H9 (cell line): ENCODE data around the gene UBE3A. TPM values are rescaled to one million over a fixed set of nuclear protein-coding genes. Genes with fewer than 3 reads are reported as not detected.

ENCODE experiments used
- DNase-seq: peaks from one replicate; pipeline ENCODE4 v3.0.0-alpha.2; 2017
- H2AFZ ChIP-seq: one replicate; pipeline ENCODE4 v1.6.1; 2013; ENCODE audit warnings: mild to moderate bottlenecking, low read length, control low read depth, moderate library complexity
- H2AK5ac ChIP-seq: 2 replicates; pipeline ENCODE4 v1.6.1; 2013; ENCODE audit warnings: low read length, control low read depth, mixed read lengths; ENCODE audit not compliant: insufficient read length
- H2BK120ac ChIP-seq: one replicate; pipeline ENCODE4 v1.6.1; 2013; ENCODE audit warnings: low read depth, mild to moderate bottlenecking, low read length, control low read depth, inconsistent platforms; ENCODE audit not compliant: poor library complexity, severe bottlenecking
- H2BK12ac ChIP-seq: 2 replicates; pipeline ENCODE4 v1.6.1; 2013; ENCODE audit warnings: low read length, control low read depth, mixed read lengths, low read depth; ENCODE audit not compliant: insufficient read length
- H2BK15ac ChIP-seq: 2 replicates; pipeline ENCODE4 v1.6.1; 2013; ENCODE audit warnings: low read depth, low read length, control low read depth
- H2BK20ac ChIP-seq: one replicate; pipeline ENCODE4 v1.6.1; 2013; ENCODE audit warnings: low read depth, mild to moderate bottlenecking, low read length, control low read depth, inconsistent platforms; ENCODE audit not compliant: poor library complexity, severe bottlenecking
- H2BK5ac ChIP-seq: 2 replicates; pipeline ENCODE4 v1.6.1; 2013; ENCODE audit warnings: low read length, control low read depth, mixed read lengths; ENCODE audit not compliant: insufficient read length
- H3K14ac ChIP-seq: 2 replicates; pipeline ENCODE4 v1.6.1; 2013; ENCODE audit warnings: low read length, control low read depth; ENCODE audit not compliant: insufficient read depth
- H3K18ac ChIP-seq: 2 replicates; pipeline ENCODE4 v1.6.1; 2013; ENCODE audit warnings: low read depth, mild to moderate bottlenecking, mixed read lengths, low read length, control low read depth; ENCODE audit not compliant: insufficient read length
- H3K23ac ChIP-seq: 2 replicates; pipeline ENCODE4 v1.6.1; 2013; ENCODE audit warnings: low read length, control low read depth, mixed read lengths, low read depth; ENCODE audit not compliant: insufficient read length
- H3K23me2 ChIP-seq: 2 replicates; pipeline ENCODE4 v1.6.1; 2013; ENCODE audit warnings: low read depth, mild to moderate bottlenecking, mixed read lengths, low read length, control low read depth; ENCODE audit not compliant: insufficient read length, poor library complexity, severe bottlenecking
- H3K27ac ChIP-seq: 2 replicates; pipeline ENCODE4 v1.5.1; 2013; ENCODE audit warnings: low read length, control low read depth, mixed read lengths, low read depth; ENCODE audit not compliant: insufficient read length
- H3K27me3 ChIP-seq: 2 replicates; pipeline ENCODE4 v1.6.1; 2013; ENCODE audit warnings: low read length, control low read depth, inconsistent platforms; ENCODE audit not compliant: insufficient read depth
- H3K4ac ChIP-seq: 2 replicates; pipeline ENCODE4 v1.6.1; 2013; ENCODE audit warnings: low read depth, mild to moderate bottlenecking, control low read depth, inconsistent platforms, low read length, moderate library complexity
- H3K4me1 ChIP-seq: 2 replicates; pipeline ENCODE4 v1.6.1; 2013; ENCODE audit warnings: low read length, control low read depth, inconsistent platforms; ENCODE audit not compliant: insufficient read depth
- H3K4me2 ChIP-seq: 2 replicates; pipeline ENCODE4 v1.6.1; 2013; ENCODE audit warnings: low read length, control low read depth, mixed read lengths; ENCODE audit not compliant: insufficient read length, insufficient read depth
- H3K56ac ChIP-seq: 2 replicates; pipeline ENCODE4 v1.6.1; 2013; ENCODE audit warnings: low read depth, mild to moderate bottlenecking, mixed read lengths, low read length, control low read depth; ENCODE audit not compliant: insufficient read length
- H3K79me1 ChIP-seq: 2 replicates; pipeline ENCODE4 v1.6.1; 2013; ENCODE audit warnings: low read depth, mild to moderate bottlenecking, moderate library complexity, low read length, control low read depth, inconsistent platforms; ENCODE audit not compliant: insufficient read depth, poor library complexity, severe bottlenecking
- H3K79me2 ChIP-seq: 2 replicates; pipeline ENCODE4 v1.6.1; 2013; ENCODE audit warnings: low read length, control low read depth, inconsistent platforms; ENCODE audit not compliant: insufficient read depth
- H3K9ac ChIP-seq: 2 replicates; pipeline ENCODE4 v1.6.1; 2013; ENCODE audit warnings: low read length, control low read depth, mixed read lengths; ENCODE audit not compliant: insufficient read length; ENCODE audit errors: extremely low read depth
- H3K9me3 ChIP-seq: one replicate; pipeline ENCODE4 v1.6.1; 2013; ENCODE audit warnings: low read depth, low read length, inconsistent platforms; ENCODE audit not compliant: control insufficient read depth
- H3T11ph ChIP-seq: one replicate; pipeline ENCODE4 v1.6.1; 2013; ENCODE audit warnings: mild to moderate bottlenecking, low read length, control low read depth, inconsistent platforms
- H4K20me1 ChIP-seq: one replicate; pipeline ENCODE4 v1.6.1; 2013; ENCODE audit not compliant: control insufficient read depth, insufficient read length, insufficient read depth
- H4K5ac ChIP-seq: 2 replicates; pipeline ENCODE4 v1.6.1; 2013; ENCODE audit warnings: low read depth, mild to moderate bottlenecking, mixed read lengths, low read length, control low read depth; ENCODE audit not compliant: insufficient read length
- H4K8ac ChIP-seq: replicated peaks from 2 replicates; pipeline ENCODE4 v1.6.1; 2013; ENCODE audit warnings: low read length, control low read depth, mixed read lengths, low read depth; ENCODE audit not compliant: insufficient read length
- H4K91ac ChIP-seq: 2 replicates; pipeline ENCODE4 v1.6.1; 2013; ENCODE audit warnings: low read depth, mild to moderate bottlenecking, moderate library complexity, mixed read lengths, low read length, control low read depth; ENCODE audit not compliant: insufficient read length
- H3K27ac Mint-ChIP-seq, 3 experiments: 2 replicates in 2 of 3; 3 replicates in 1 of 3; pipeline ENCODE4 v1.8.0; 2020 to 2021; ENCODE audit warnings: mixed read lengths in 3 of 3, mild to moderate bottlenecking in 1 of 3, moderate library complexity in 1 of 3
- H3K27me3 Mint-ChIP-seq: 2 replicates; pipeline ENCODE4 v1.8.0; 2021; ENCODE audit warnings: low read depth, mild to moderate bottlenecking, moderate library complexity, mixed read lengths
- H3K36me3 Mint-ChIP-seq, 3 experiments: 2 replicates in 2 of 3; 3 replicates in 1 of 3; pipeline ENCODE4 v1.8.0; 2020 to 2021; ENCODE audit warnings: low read depth in 3 of 3, mixed read lengths in 3 of 3; ENCODE audit not compliant: insufficient read depth in 1 of 3
- H3K4me1 Mint-ChIP-seq, 2 experiments: 2 replicates each; pipeline ENCODE4 v1.8.0; 2020; ENCODE audit warnings: mixed read lengths in 2 of 2
- H3K4me3 Mint-ChIP-seq, 2 experiments: 2 replicates in 1 of 2; 3 replicates in 1 of 2; pipeline ENCODE4 v1.8.0; 2020 to 2021; ENCODE audit warnings: mild to moderate bottlenecking in 2 of 2, mixed read lengths in 2 of 2, moderate library complexity in 1 of 2
- H3K9me3 Mint-ChIP-seq, 2 experiments: 2 replicates in 1 of 2; 3 replicates in 1 of 2; pipeline ENCODE4 v1.8.0; 2020; ENCODE audit warnings: mild to moderate bottlenecking in 2 of 2, mixed read lengths in 2 of 2, moderate library complexity in 1 of 2
- WGBS: extraction: QIAGEN DNeasy Blood & Tissue Kit; methylation state at CpG from one replicate; pipeline ENCODE4 v1.1.7; 2013; ENCODE audit warnings: missing lambda C conversion rate, low lambda C conversion rate, mixed read lengths; ENCODE audit not compliant: insufficient read length; ENCODE audit errors: extremely low coverage; 5-methylcytosine and 5-hydroxymethylcytosine counted together
- total RNA-seq: library from RNA; stranded (reverse); gene quantifications from 2 replicates; pipeline ENCODE4 v1.2.1, GENCODE V29; 2021
- TF ChIP-seq, protein P1 (sequence below): fragments of 200-600 bp; sonication (generic); conservative IDR thresholded peaks from 3 replicates; pipeline ENCODE4 v1.8.0; 2021; ENCODE audit warnings: antibody characterized with exemption, mild to moderate bottlenecking

UBE3A gene
- total RNA-seq, 1 experiment from 2014 or later, result 108 TPM

DNA sequence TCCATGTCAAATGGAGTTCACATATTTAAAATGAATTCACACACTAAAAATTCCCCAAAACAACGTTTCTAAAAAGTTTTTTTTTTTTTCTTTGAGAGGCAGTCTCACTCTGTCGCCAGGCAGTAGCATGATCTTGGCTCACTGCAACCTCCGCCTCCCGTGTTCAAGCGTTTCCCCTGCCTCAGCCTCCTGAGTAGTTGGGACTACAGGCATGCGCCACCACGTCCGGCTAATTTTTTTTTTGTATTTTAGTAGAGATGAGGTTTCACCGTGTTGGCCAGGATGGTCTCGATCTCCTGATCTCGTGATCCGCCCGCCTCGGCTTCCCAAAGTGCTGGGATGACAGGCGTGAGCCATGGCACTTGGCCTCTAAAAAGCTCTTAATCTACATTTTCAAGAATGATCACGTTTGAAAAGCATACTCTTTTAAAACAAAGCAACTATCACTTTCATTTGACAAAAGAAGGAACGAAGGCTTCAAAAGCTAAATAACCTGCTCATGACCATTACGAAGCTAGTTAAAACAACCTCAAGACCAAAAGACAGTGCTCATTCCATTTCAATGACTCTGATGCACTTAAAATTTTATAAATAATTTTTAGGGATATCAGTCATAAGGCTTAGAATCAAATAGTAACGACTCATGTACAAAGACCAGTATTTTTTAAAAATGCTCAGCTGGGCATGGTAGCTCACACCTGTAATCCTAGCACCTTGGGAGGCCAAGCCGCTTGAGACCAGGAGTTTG lies 5.5 kb downstream of the UBE3A start:
- no peak overlapping the region for H3K4me3 Mint-ChIP-seq
- H3K36me3 Mint-ChIP-seq, result no peaks in the 10 kb centered on the region; a peak in 1 of 7 replicates
- Histone ChIP-seq H3K4me2 (no peak overlapping the region), H3T11ph (no peak overlapping the region), H2BK12ac (no peak overlapping the region), H4K20me1 (no peaks in the 10 kb centered on the region), H3K79me1 (no peaks in the 10 kb centered on the region), H4K5ac (no peak overlapping the region), H4K8ac (no peak overlapping the region), H3K27me3 (no peaks in the 10 kb centered on the region), H3K4ac (no peak overlapping the region), H3K18ac (no peak overlapping the region), H3K23ac (no peak overlapping the region), H3K27ac (no peak overlapping the region), H3K9me3 (no peaks in the 10 kb centered on the region), H2BK5ac (no peak overlapping the region), H3K23me2 (peaks cover 3% of the 10 kb centered on the region), H3K79me2 (peaks cover 68% of the 10 kb centered on the region; the same call in 1 of the 2 replicates), H3K56ac (no peak overlapping the region), H2BK15ac (no peak overlapping the region), H3K9ac (no peak overlapping the region), H3K14ac (no peak overlapping the region), H2BK20ac (no peak overlapping the region), H2AFZ (no peak overlapping the region), H4K91ac (no peak overlapping the region), H3K4me1 (no peaks in the 10 kb centered on the region), H2BK120ac (no peak overlapping the region), H2AK5ac (no peak overlapping the region)
- H3K27ac Mint-ChIP-seq, result peak overlapping the region in 2 of 3 experiments; percentile 14 to 53; a peak in 3 of 7 replicates
- TF ChIP-seq, protein P1, sequence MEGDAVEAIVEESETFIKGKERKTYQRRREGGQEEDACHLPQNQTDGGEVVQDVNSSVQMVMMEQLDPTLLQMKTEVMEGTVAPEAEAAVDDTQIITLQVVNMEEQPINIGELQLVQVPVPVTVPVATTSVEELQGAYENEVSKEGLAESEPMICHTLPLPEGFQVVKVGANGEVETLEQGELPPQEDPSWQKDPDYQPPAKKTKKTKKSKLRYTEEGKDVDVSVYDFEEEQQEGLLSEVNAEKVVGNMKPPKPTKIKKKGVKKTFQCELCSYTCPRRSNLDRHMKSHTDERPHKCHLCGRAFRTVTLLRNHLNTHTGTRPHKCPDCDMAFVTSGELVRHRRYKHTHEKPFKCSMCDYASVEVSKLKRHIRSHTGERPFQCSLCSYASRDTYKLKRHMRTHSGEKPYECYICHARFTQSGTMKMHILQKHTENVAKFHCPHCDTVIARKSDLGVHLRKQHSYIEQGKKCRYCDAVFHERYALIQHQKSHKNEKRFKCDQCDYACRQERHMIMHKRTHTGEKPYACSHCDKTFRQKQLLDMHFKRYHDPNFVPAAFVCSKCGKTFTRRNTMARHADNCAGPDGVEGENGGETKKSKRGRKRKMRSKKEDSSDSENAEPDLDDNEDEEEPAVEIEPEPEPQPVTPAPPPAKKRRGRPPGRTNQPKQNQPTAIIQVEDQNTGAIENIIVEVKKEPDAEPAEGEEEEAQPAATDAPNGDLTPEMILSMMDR, result no peak
- no peak for DNase-seq
- H3K4me1 Mint-ChIP-seq, result peaks cover 51 to 54% of the 10 kb centered on the region in 2 experiments
- H3K27me3 Mint-ChIP-seq, result no peaks in the 10 kb centered on the region
- no peaks in the 10 kb centered on the region for H3K9me3 Mint-ChIP-seq
- no CpG with 5 or more reads among the region's 20 CpGs for WGBS
